HCT116 (cell line): Measurements from ENCODE around the gene VDAC1. TPM values are rescaled to one million over a fixed set of nuclear protein-coding genes. Genes with fewer than 3 reads are reported as not detected.
A peak's percentile ranks its signal among the peaks of the same experiment; 100 is the strongest.

Experiments used
- ATAC-seq: fragments of 200-7000 bp; cut with Tn5 transposase; 2 replicates; pipeline ENCODE4 v1.9.1; 2020; ENCODE audit warnings: mild to moderate bottlenecking, moderate library complexity
- BruUV-seq: library from RNA; stranded (reverse); fragments of 400-500 nt; replicated peaks from 2 replicates; lab custom pipeline; 2021; lab: Mats Ljungman, UMichigan
- CTCF ChIA-PET: fragments of 300-600 bp; sonication (Branson Sonifier 250); formaldehyde crosslinking; loops from one replicate; lab custom pipeline; 2021; ENCODE audit warnings: antibody characterized with exemption; lab: Charles Lee
- POLR2A ChIA-PET: fragments of 300-600, 350-600 bp; sonication (Branson Sonifier 250); formaldehyde crosslinking; loops from one replicate; lab custom pipeline; 2021; ENCODE audit warnings: antibody characterized with exemption; lab: Charles Lee
- RAD21 ChIA-PET, 2 experiments: fragments of 300-600 bp; sonication (Branson Sonifier 250); formaldehyde crosslinking; loops; one replicate each; lab custom pipeline; 2023; ENCODE audit warnings: low total read pairs in 2 of 2; ENCODE audit not compliant: uncharacterized antibody in 2 of 2, unreplicated experiment in 2 of 2, low non-redundant PET in 1 of 2; lab: Charles Lee
- DNase-seq: peaks from one replicate; pipeline ENCODE4 v3.0.0-alpha.2; 2010; ENCODE audit warnings: low read depth, low spot score
- H2AFZ ChIP-seq: fragments of 200-600 bp; shearing (Covaris generic), sonication (generic); 2 replicates; pipeline ENCODE4 v1.6.1; 2017; ENCODE audit warnings: low read depth, mixed run types, mixed read lengths, antibody characterized with exemption, low read length; ENCODE audit not compliant: poor library complexity, severe bottlenecking
- H3K27ac ChIP-seq: 2 replicates; pipeline ENCODE4 v1.5.1; 2012; ENCODE audit warnings: low read depth, low read length
- H3K27me3 ChIP-seq: fragments of 200-600 bp; sonication (generic); 2 replicates; pipeline ENCODE4 v1.6.1; 2016; ENCODE audit warnings: mixed run types, low read length, mixed read lengths; ENCODE audit not compliant: insufficient read depth
- H3K36me3 ChIP-seq, 2 experiments: fragments of 200-500 bp in 1 of 2; fragments of 200-600 bp in 1 of 2; sonication (Bioruptor generic) in 1 of 2; sonication (generic) in 1 of 2; 2 replicates each; pipeline versions ENCODE4 v1.5.1 to v1.6.1; 2014 to 2016; ENCODE audit warnings: low read length in 2 of 2, inconsistent platforms in 1 of 2, mixed read lengths in 1 of 2, mixed run types in 1 of 2; ENCODE audit not compliant: insufficient read depth in 2 of 2, control insufficient read depth in 1 of 2
- H3K4me1 ChIP-seq, 2 experiments: fragments of 200-600 bp in 1 of 2; sonication (generic) in 1 of 2; 2 replicates each; pipeline versions ENCODE4 v1.5.1 to v1.6.1; 2012 to 2017; ENCODE audit warnings: low read length in 2 of 2, inconsistent platforms in 1 of 2, mild to moderate bottlenecking in 1 of 2, mixed read lengths in 1 of 2, mixed run types in 1 of 2, moderate library complexity in 1 of 2; ENCODE audit not compliant: insufficient read depth in 2 of 2, control insufficient read depth in 1 of 2
- H3K4me2 ChIP-seq: fragments of 200-600 bp; sonication (generic); 2 replicates; pipeline ENCODE4 v1.6.1; 2017; ENCODE audit warnings: mixed run types, low read length, mixed read lengths
- H3K4me3 ChIP-seq, 2 experiments: fragments of 200-600 bp in 1 of 2; sonication (generic) in 1 of 2; replicated peaks in 1 of 2; 2 replicates each; pipeline ENCODE4 v1.5.1; 2011 to 2016; ENCODE audit warnings: low read length in 2 of 2, control low read depth in 1 of 2, low read depth in 1 of 2, mild to moderate bottlenecking in 1 of 2, mixed read lengths in 1 of 2, mixed run types in 1 of 2
- H3K79me2 ChIP-seq: fragments of 200-600 bp; sonication (generic); 2 replicates; pipeline ENCODE4 v1.6.1; 2017; ENCODE audit warnings: mild to moderate bottlenecking, mixed run types, low read length, moderate library complexity, mixed read lengths; ENCODE audit not compliant: insufficient read depth
- H3K9ac ChIP-seq: fragments of 200-600 bp; sonication (generic); 2 replicates; pipeline ENCODE4 v1.6.1; 2016; ENCODE audit warnings: low read length, mixed read lengths
- H3K9me2 ChIP-seq: fragments of 200-600 bp; sonication (generic), shearing (Covaris generic); 2 replicates; pipeline ENCODE4 v1.6.1; 2017; ENCODE audit warnings: mixed run types, mild to moderate bottlenecking, moderate library complexity; ENCODE audit not compliant: insufficient read depth
- H3K9me3 ChIP-seq, 2 experiments: fragments of 200-500 bp in 1 of 2; fragments of 200-600 bp in 1 of 2; sonication (Bioruptor generic) in 1 of 2; sonication (generic) in 1 of 2; 2 replicates each; pipeline ENCODE4 v1.6.1; 2014 to 2017; ENCODE audit warnings: low read length in 2 of 2, mixed read lengths in 2 of 2, inconsistent platforms in 1 of 2, low read depth in 1 of 2, mild to moderate bottlenecking in 1 of 2, mixed run types in 1 of 2, moderate library complexity in 1 of 2; ENCODE audit not compliant: control insufficient read depth in 1 of 2, insufficient read depth in 1 of 2
- H4K20me1 ChIP-seq: fragments of 200-600 bp; sonication (generic), shearing (Covaris generic); 2 replicates; pipeline ENCODE4 v1.6.1; 2017; ENCODE audit warnings: mixed run types, mild to moderate bottlenecking, moderate library complexity; ENCODE audit not compliant: insufficient read depth
- ATF3 ChIP-seq: IDR thresholded peaks from 2 replicates; pipeline ENCODE4 v1.6.1; 2012
- CTCF ChIP-seq, 3 experiments: fragments of 200-600 bp in 1 of 3; sonication (generic) in 1 of 3; IDR thresholded peaks in 2 of 3; conservative IDR thresholded peaks in 1 of 3; 2 replicates each; pipeline ENCODE4 v1.5.1; 2012 to 2017; ENCODE audit warnings: low read depth in 2 of 3, low read length in 2 of 3, antibody characterized with exemption in 1 of 3, borderline replicate concordance in 1 of 3, control low read depth in 1 of 3, mild to moderate bottlenecking in 1 of 3, mixed read lengths in 1 of 3, mixed run types in 1 of 3, moderate library complexity in 1 of 3; ENCODE audit not compliant: insufficient read depth in 1 of 3
- POLR2AphosphoS5 ChIP-seq: IDR thresholded peaks from 2 replicates; pipeline ENCODE4 v1.6.1; 2011; ENCODE audit warnings: mild to moderate bottlenecking, low read depth, low read length, moderate library complexity
- intact Hi-C: fragments of 100-400 bp; cut with micrococcal nuclease; formaldehyde crosslinking; loops from 2 replicates; pipeline ENCODE4 v1.10.0; 2022
- total RNA-seq: library from RNA; stranded (reverse); gene quantifications from one replicate; pipeline ENCODE4 v1.2.1, GENCODE V29; 2021; ENCODE audit not compliant: unreplicated experiment

VDAC1 gene
- total RNA-seq, 1 experiment from 2014 or later = 269 TPM

GRCh38 chr5:133981714-133982113 lies 23.1 kb downstream of the VDAC1 start:
- CTCF ChIA-PET = interaction anchor here (1.3 kb wide), 1 partner anchor 16 kb away, joined by 6 read pairs; no protein-coding TSS in a partner anchor
- Histone ChIP-seq H4K20me1 (peaks cover 9% of the 10 kb centered on the region; the same call in 1 of the 2 replicates), H3K27me3 (no peaks in the 10 kb centered on the region), H3K4me1 (no peaks in the 10 kb centered on the region), H3K9ac (no peak overlapping the region), H3K9me2 (no peaks in the 10 kb centered on the region), H3K4me3 (no peak overlapping the region), H2AFZ (no peak overlapping the region), H3K79me2 (peaks cover 86% of the 10 kb centered on the region), H3K36me3 (peaks cover 47 to 50% of the 10 kb centered on the region in 2 experiments), H3K27ac (no peak overlapping the region), H3K4me2 (no peak overlapping the region), H3K9me3 (no peaks in the 10 kb centered on the region)
- POLR2A ChIA-PET = no interaction called here
- DNase-seq = no peak
- intact Hi-C loops = no loop called here
- no TSS peak for BruUV-seq
- TF ChIP-seq POLR2AphosphoS5 (no peak), CTCF (IDR thresholded peaks at IDR 0.05 in 2 of 3, conservative IDR thresholded peaks at IDR 0.05 in 1 of 3; ENCODE audit: borderline replicate concordance in 1 of 3, insufficient read depth in 1 of 3, low read depth in 2 of 3, low read length in 2 of 3) (peak in 1 of 3 experiments; percentile 13; a peak in 2 of 6 replicates)
- RAD21 ChIA-PET = no interaction called here
- peak; percentile 60; the same call in 1 of the 2 replicates for ATAC-seq

- Histone ChIP-seq H3K4me3 (no peak overlapping the region), H3K79me2 (peaks cover 78% of the 10 kb centered on the region), H3K36me3 (peaks cover 42 to 48% of the 10 kb centered on the region in 2 experiments), H3K9me3 (no peaks in the 10 kb centered on the region), H3K4me2 (no peak overlapping the region), H3K9ac (no peak overlapping the region), H3K27ac (no peak overlapping the region), H4K20me1 (peaks cover 9% of the 10 kb centered on the region; the same call in 1 of the 2 replicates), H3K4me1 (no peaks in the 10 kb centered on the region), H2AFZ (no peak overlapping the region), H3K9me2 (no peaks in the 10 kb centered on the region), H3K27me3 (no peaks in the 10 kb centered on the region)
- CTCF ChIA-PET = interaction anchor here (1.2 to 1.3 kb wide), 2 partner anchors 17 to 557 kb away, joined by 3 to 6 read pairs; no protein-coding TSS in a partner anchor
- intact Hi-C loops = no loop called here
- TF ChIP-seq ATF3 = no peak
- POLR2A ChIA-PET = no interaction called here
- BruUV-seq = no TSS peak
- RAD21 ChIA-PET = interaction anchor here in 1 of 2 experiments (1.2 kb wide), 1 partner anchor 15 kb away, joined by 4 read pairs; no protein-coding TSS in a partner anchor
- ATAC-seq = no peak
- no peak for DNase-seq
Observed at GRCh38 chr5:133980652-133981051, 24.1 kb downstream of the VDAC1 start.
